ENCODE data around the gene PES1. TPM values are rescaled to one million over a fixed set of nuclear protein-coding genes. Genes with fewer than 3 reads are reported as not detected.
A peak's percentile ranks its signal among the peaks of the same experiment; 100 is the strongest.

PES1 gene
- total RNA-seq, 1 donor from 2014 or later = 108 TPM

DNA sequence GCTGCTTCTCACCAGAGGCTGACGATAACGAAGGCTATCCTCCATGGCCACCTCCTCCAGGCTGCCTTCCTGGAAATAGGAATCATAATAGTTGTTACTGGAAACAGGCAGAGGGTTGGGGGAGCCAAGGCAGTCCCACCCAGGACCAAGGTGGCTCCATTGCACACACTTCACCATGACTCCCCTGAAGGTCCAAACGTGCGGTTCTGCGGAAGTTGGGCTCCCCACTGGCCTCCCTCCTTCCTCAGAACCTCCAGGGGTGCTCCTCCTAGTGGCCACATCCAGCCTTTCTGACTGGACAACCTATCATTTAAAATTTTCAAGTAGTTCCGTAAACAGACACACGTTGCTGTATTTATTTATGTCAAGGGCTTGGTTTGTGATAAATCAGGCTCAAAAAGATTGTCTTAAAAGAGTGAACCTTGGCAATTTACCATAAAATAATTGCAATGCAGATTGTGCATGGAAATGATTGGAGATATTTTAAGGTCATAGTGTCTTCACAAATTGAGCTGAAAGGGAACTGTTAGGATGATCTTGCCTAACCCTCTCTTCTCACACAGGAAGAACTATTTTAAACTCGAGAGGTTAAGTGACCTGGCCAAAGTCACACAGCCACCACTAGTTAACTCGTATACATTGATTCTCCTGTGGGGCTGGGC, 13.9 kb upstream of the PES1 start:
- TF ChIP-seq, protein P1, sequence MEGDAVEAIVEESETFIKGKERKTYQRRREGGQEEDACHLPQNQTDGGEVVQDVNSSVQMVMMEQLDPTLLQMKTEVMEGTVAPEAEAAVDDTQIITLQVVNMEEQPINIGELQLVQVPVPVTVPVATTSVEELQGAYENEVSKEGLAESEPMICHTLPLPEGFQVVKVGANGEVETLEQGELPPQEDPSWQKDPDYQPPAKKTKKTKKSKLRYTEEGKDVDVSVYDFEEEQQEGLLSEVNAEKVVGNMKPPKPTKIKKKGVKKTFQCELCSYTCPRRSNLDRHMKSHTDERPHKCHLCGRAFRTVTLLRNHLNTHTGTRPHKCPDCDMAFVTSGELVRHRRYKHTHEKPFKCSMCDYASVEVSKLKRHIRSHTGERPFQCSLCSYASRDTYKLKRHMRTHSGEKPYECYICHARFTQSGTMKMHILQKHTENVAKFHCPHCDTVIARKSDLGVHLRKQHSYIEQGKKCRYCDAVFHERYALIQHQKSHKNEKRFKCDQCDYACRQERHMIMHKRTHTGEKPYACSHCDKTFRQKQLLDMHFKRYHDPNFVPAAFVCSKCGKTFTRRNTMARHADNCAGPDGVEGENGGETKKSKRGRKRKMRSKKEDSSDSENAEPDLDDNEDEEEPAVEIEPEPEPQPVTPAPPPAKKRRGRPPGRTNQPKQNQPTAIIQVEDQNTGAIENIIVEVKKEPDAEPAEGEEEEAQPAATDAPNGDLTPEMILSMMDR (IDR thresholded peaks at IDR 0.05; ENCODE audit: insufficient read depth, low read length, severe bottlenecking) = peak; percentile 67
- FAIRE-seq = no peak

GRCh38 chr22:30604723-30605122, 13.0 kb upstream of the PES1 start:
- TF ChIP-seq, protein P1 (IDR thresholded peaks at IDR 0.05; ENCODE audit: insufficient read depth, low read length, severe bottlenecking) = no peak
- no peaks in the 10 kb centered on the region for H3K27me3 ChIP-seq (ENCODE audit: control insufficient read depth, insufficient read depth, low read length)
- H3K4me3 ChIP-seq (ENCODE audit: low read depth, low read length) = no peak overlapping the region
- FAIRE-seq = no peak
- no peaks in the 10 kb centered on the region for H3K36me3 ChIP-seq (ENCODE audit: control insufficient read depth, insufficient read depth, low read length)
- DNase-seq (ENCODE audit: low read depth) = no peak

More for the DNA sequence above, 13.9 kb upstream of the PES1 start:
- peak; percentile 36 for DNase-seq (ENCODE audit: low read depth)
- no peak overlapping the region for H3K4me3 ChIP-seq (ENCODE audit: low read depth, low read length)
- no peaks in the 10 kb centered on the region for H3K27me3 ChIP-seq (ENCODE audit: control insufficient read depth, insufficient read depth, low read length)
- no peaks in the 10 kb centered on the region for H3K36me3 ChIP-seq (ENCODE audit: control insufficient read depth, insufficient read depth, low read length)

DNA sequence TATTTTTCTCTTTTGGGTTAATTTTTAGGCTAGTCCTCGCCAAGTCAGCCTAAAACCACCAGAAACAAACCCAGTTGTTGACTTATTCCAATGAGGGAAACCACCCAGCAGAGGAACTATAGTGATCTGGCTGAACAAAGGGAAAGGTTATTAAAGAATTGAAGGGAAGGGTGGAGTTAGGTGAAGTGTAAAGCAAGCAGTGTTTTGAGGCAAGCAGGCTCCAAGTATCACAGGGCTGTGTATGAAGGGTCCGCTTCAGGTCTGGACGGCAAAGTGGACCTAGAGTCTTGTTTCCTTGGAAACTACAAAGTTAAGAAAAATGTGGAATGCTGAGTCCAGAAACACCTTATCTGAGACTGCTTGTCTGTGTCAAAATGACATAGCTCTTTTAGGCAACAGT, 12.1 kb upstream of the PES1 start:
- TF ChIP-seq, protein P1 (IDR thresholded peaks at IDR 0.05; ENCODE audit: insufficient read depth, low read length, severe bottlenecking) = no peak
- H3K27me3 ChIP-seq (ENCODE audit: control insufficient read depth, insufficient read depth, low read length) = no peaks in the 10 kb centered on the region
- no peak overlapping the region for H3K4me3 ChIP-seq (ENCODE audit: low read depth, low read length)
- DNase-seq (ENCODE audit: low read depth) (no peak), FAIRE-seq (no peak)
- no peaks in the 10 kb centered on the region for H3K36me3 ChIP-seq (ENCODE audit: control insufficient read depth, insufficient read depth, low read length)

DNA sequence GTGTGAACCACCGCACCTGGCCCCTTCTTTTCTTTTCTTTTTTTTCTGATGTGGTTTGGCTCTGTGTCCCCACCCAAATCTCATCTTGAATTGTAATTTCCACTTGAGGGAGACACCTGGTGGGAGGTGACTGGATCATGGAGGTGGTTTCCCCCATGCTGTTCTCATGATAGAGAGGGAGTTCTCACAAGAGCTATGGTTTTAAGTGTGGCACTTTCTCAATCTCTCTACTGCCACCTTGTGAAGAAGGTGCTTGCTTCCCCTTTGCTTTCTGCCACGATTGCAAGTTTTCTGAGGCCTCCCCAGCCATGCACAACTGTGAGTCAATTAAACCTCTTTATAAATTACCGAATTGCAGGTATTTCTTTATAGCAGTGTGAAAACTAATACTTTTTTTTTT, 10.3 kb upstream of the PES1 start:
- FAIRE-seq (no peak), DNase-seq (ENCODE audit: low read depth) (peak; percentile 48)
- H3K36me3 ChIP-seq (ENCODE audit: control insufficient read depth, insufficient read depth, low read length) = no peaks in the 10 kb centered on the region
- TF ChIP-seq, protein P1 (IDR thresholded peaks at IDR 0.05; ENCODE audit: insufficient read depth, low read length, severe bottlenecking) = peak; percentile 48
- no peaks in the 10 kb centered on the region for H3K27me3 ChIP-seq (ENCODE audit: control insufficient read depth, insufficient read depth, low read length)
- H3K4me3 ChIP-seq (ENCODE audit: low read depth, low read length) = no peak overlapping the region

GRCh38 chr22:30601464-30601863, 9.8 kb upstream of the PES1 start:
- Histone ChIP-seq H3K36me3 (ENCODE audit: control insufficient read depth, insufficient read depth, low read length) (no peaks in the 10 kb centered on the region), H3K27me3 (ENCODE audit: control insufficient read depth, insufficient read depth, low read length) (no peaks in the 10 kb centered on the region), H3K4me3 (ENCODE audit: low read depth, low read length) (no peak overlapping the region)
- DNase-seq (ENCODE audit: low read depth) = no peak
- TF ChIP-seq, protein P1 (IDR thresholded peaks at IDR 0.05; ENCODE audit: insufficient read depth, low read length, severe bottlenecking) = no peak
- FAIRE-seq = no peak

DNA sequence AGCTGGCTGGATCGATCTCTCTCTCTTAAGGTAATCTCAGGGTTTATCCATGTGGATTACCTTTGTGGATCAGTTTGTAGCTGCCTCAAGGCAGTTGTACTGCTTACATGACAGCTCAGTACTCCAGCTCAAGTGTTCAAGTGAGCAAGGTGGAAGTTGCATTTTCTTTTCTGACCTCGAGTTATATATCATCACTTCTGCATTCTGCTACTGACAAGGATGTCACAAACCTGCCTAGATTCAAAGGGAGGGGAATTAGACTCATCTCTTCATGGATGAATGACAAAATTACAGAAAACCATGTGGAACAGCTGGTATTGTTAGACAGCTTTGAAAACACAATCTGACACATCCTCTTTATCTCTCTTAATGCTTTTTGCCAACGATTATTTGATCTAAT, 9.2 kb upstream of the PES1 start:
- H3K27me3 ChIP-seq (ENCODE audit: control insufficient read depth, insufficient read depth, low read length) = no peaks in the 10 kb centered on the region
- DNase-seq (ENCODE audit: low read depth) = no peak
- no peak overlapping the region for H3K4me3 ChIP-seq (ENCODE audit: low read depth, low read length)
- H3K36me3 ChIP-seq (ENCODE audit: control insufficient read depth, insufficient read depth, low read length) = no peaks in the 10 kb centered on the region
- no peak for FAIRE-seq
- TF ChIP-seq, protein P1 (IDR thresholded peaks at IDR 0.05; ENCODE audit: insufficient read depth, low read length, severe bottlenecking) = no peak
